Measurements from ENCODE around the gene ST7. TPM values are rescaled to one million over a fixed set of nuclear protein-coding genes. Genes with fewer than 3 reads are reported as not detected.

Gene ST7
- total RNA-seq, 1 donor = 31.5 TPM

DNA sequence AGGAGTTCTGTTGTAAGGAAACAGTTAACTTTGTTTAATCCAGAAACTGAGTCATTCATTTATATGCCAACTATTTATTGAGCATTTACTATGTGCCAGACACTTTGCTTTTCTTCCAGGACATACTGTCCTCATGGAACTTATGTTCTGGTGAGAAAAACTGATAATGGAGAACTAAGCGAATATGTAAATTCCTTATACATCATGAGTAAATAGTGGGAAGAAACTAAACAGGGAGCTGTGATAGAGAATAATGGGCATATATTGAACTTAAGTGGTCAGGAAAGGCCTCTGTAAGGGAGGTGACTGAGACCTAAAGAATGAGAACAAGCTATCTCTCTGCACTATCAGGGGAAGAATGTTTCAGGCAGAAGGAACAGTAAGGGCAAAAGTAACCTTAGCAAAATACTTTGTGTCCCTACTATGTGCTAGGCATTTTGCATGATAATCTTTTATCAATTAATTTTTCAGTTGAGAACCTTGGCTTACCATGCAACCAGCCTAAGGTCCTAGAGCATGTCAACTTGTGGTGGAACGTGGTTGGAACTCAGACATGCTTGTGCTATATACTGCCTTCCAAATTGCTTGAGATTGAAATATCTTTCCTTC, 45.4 kb downstream of the ST7 start:
- TF ChIP-seq, protein P1, sequence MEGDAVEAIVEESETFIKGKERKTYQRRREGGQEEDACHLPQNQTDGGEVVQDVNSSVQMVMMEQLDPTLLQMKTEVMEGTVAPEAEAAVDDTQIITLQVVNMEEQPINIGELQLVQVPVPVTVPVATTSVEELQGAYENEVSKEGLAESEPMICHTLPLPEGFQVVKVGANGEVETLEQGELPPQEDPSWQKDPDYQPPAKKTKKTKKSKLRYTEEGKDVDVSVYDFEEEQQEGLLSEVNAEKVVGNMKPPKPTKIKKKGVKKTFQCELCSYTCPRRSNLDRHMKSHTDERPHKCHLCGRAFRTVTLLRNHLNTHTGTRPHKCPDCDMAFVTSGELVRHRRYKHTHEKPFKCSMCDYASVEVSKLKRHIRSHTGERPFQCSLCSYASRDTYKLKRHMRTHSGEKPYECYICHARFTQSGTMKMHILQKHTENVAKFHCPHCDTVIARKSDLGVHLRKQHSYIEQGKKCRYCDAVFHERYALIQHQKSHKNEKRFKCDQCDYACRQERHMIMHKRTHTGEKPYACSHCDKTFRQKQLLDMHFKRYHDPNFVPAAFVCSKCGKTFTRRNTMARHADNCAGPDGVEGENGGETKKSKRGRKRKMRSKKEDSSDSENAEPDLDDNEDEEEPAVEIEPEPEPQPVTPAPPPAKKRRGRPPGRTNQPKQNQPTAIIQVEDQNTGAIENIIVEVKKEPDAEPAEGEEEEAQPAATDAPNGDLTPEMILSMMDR (IDR thresholded peaks at IDR 0.05; ENCODE audit: insufficient read depth, low read depth, low read length) = no peak
- no peak for DNase-seq (ENCODE audit: low read depth)

DNA sequence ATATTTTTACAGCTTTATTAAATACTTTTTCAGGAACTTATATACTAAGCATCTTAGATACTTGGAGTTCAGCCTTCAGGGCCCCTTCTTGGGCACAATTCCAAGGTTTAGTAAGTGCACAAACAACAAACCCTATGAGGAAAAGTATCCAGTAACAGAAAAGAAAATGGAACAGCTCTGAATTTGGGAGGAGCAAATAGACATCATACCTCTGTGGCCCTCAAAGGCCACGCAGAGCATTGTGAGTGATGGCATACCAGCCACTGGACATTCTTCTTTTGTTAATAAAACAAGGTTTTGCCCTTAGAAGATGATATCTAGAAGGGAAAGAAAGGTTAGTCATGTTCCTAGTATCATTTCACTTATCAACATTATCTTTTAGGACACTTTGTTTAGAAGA, 46.0 kb downstream of the ST7 start:
- TF ChIP-seq, protein P1 (IDR thresholded peaks at IDR 0.05; ENCODE audit: insufficient read depth, low read depth, low read length) = no peak
- no peak overlapping the region for H3K4me3 ChIP-seq (ENCODE audit: low read depth, low read length)
- DNase-seq (ENCODE audit: low read depth) = peak; percentile 38

More for the DNA sequence above, 45.4 kb downstream of the ST7 start:
- H3K4me3 ChIP-seq (ENCODE audit: low read depth, low read length) = no peak overlapping the region

DNA sequence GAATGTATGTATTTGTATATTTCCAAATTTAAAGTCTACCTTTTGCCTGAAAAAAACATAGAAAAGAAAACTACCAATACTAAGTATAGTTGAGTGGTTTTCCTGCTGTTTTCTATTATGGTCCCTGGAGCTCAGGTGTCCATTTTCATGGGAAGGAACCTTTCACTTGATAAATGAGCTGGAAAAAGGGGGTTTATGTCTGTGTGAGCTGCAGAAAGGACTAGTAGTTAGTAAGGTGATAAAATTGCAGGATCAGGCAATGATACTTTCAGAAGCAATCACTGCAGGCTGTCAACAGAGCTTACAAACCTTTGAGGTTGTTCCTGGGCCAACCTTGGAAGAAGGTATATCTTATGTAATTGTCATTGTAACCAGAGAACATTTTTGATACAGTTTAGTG, 48.0 kb downstream of the ST7 start:
- H3K4me3 ChIP-seq (ENCODE audit: low read depth, low read length) = no peak overlapping the region
- TF ChIP-seq, protein P1 (IDR thresholded peaks at IDR 0.05; ENCODE audit: insufficient read depth, low read depth, low read length) = no peak
- no peak for DNase-seq (ENCODE audit: low read depth)

DNA sequence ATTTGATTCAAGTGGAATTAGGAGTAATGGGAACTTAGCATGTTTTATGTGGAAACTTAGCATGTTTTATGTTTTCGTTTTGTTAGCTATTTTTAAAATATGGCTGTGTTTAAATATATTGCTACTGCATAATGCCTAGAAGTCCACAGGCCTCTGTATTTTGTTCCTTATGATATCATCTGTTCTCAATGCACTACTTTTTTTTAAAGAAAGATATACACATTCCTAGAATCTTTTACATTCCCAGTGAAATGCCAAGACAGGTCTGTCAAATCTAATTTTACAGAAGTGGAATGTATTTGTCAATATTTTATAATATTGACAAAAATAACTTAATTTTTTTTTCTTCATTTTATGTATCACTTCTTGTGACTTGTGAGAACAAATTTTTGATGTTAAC, 51.6 kb downstream of the ST7 start:
- TF ChIP-seq, protein P1 (IDR thresholded peaks at IDR 0.05; ENCODE audit: insufficient read depth, low read depth, low read length) = no peak

DNA sequence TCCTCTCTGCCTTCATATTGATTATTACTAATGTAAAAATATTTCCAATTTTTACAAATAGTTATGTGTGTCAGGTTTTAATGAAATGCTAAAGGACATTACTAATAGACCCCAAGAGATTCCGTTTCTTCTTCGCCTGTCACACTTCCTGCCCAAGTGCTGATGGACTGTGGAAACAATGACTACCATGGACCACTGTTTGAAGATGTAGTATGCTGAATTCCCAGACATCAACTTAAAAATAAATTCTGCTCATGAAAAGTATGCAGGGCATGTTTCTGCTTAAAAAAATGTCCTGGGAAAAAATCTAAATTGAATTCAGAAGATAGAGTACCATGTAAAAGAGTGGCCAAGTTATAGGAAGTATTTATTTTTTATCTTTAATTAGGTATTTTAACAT, 52.1 kb downstream of the ST7 start:
- DNase-seq (ENCODE audit: low read depth) = no peak
- no peak overlapping the region for H3K4me3 ChIP-seq (ENCODE audit: low read depth, low read length)
- TF ChIP-seq, protein P1 (IDR thresholded peaks at IDR 0.05; ENCODE audit: insufficient read depth, low read depth, low read length) = no peak

More for the DNA sequence above, 51.6 kb downstream of the ST7 start:
- no peak overlapping the region for H3K4me3 ChIP-seq (ENCODE audit: low read depth, low read length)
- no peak for DNase-seq (ENCODE audit: low read depth)

DNA sequence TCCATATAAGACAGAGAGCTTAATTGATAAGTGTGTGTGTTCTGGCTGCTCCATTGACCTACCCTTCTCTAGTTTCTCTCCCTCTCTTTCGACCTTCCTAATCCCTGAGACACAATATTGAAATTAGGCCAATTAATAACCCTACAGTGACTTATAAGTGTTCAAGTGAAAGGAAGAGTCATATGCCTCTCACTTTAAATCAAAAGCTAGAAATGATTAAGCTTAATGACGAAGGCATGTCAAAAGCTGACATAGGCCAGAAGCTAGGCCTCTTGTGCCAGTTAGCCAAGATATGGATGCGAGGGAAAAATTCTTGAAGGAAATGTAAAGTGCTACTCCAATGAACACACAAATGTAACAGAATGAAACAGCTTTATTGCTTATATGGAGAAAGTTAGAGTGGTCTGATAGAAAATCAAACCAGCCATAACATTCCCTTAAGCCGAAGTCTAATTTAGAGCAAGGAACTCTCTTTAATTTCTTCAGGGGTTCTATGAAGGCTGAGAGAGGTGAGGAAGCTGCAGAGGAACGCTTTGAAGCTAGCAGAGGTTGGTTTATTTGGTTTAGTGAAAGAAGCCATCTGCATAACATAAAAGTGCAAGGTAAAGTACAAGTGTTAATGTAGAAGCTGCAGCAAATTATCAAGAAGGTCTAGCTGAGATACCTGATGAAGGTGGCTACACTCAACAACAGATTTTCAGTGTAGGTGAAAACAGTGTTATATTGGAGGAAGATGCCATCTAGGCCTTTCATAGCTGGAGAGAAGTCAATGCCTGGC, 53.8 kb downstream of the ST7 start:
- DNase-seq (ENCODE audit: low read depth) = no peak
- TF ChIP-seq, protein P1 (IDR thresholded peaks at IDR 0.05; ENCODE audit: insufficient read depth, low read depth, low read length) = no peak
- no peak overlapping the region for H3K4me3 ChIP-seq (ENCODE audit: low read depth, low read length)
